ENCODE measurements around the gene CAMKV. TPM values are rescaled to one million over a fixed set of nuclear protein-coding genes. Genes with fewer than 3 reads are reported as not detected.

Gene CAMKV
- total and polyA plus RNA-seq, 2 of the 8 experiments (the other 6 are each of a cell fraction or from before 2014, with no cell fraction given): 56.3 to 66.4 TPM

DNA sequence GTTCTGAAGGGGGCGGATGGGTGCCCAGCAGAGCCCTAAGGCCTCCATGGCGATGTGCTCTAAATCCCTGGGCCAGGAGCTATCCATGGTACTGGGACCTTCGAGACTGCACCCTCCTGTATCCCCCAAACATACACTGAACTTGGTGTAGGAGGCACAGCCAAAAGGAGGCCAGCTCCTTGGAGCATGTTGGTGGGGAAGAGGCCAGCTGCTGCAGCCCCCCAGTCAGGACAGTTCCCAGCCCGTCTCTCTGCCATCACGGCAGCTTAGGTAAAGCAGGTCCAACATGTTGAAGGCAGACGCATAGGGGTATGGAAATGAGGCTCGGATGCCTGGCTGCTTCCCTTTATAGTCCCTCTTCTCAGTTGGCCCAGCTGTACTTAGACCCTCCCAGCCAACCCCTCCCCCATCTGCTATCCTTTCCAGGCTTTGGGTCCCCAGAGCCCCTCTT is 1.8 kb downstream of the CAMKV start (continued):
- TF ChIP-seq CREB1 (IDR thresholded peaks at IDR 0.05) (no peak; the same call in 1 of the 2 replicates), ATF2 (IDR thresholded peaks at IDR 0.05; ENCODE audit: low read length) (no peak)
